Body of pancreas (tissue), 4 donors: ENCODE measurements around the gene EPM2A. TPM values are rescaled to one million over a fixed set of nuclear protein-coding genes. Genes with fewer than 3 reads are reported as not detected.
"Not testable (repeated sequence)": the region's sequence is repeated elsewhere in the genome, so short reads cannot be mapped to it uniquely, and the experiment has no call there.

Experiments used
- ATAC-seq: fragments of 150-250 bp; one replicate; pipeline ENCODE4 v1.9.1; 2016
- DNase-seq, 4 donors: peaks; one replicate each; pipeline ENCODE4 v3.0.0-alpha.2; 2019
- H3K27ac ChIP-seq, 4 donors: fragments of 200-600 bp; sonication (generic); 1 replicate in 3 of 4; 2 replicates in 1 of 4; pipeline versions ENCODE4 v1.5.1 to v1.6.1; 2016 to 2019; ENCODE audit warnings: mild to moderate bottlenecking in 1 of 4, mixed read lengths in 1 of 4, moderate library complexity in 1 of 4
- H3K27me3 ChIP-seq, 2 donors: fragments of 200-600 bp; sonication (generic); one replicate each; pipeline ENCODE4 v1.6.0; 2016; ENCODE audit warnings: mild to moderate bottlenecking in 1 of 2
- H3K36me3 ChIP-seq, 2 donors: fragments of 200-600 bp; sonication (generic); replicated peaks in 1 of 2; 2 replicates each; pipeline ENCODE4 v1.5.1; 2016; ENCODE audit warnings: low read depth in 2 of 2; ENCODE audit not compliant: insufficient read depth in 1 of 2
- H3K4me1 ChIP-seq: fragments of 200-600 bp; sonication (generic); one replicate; pipeline ENCODE4 v1.6.0; 2016
- H3K4me3 ChIP-seq, 2 donors: fragments of 200-600 bp; sonication (generic); 1 replicate in 1 of 2; 2 replicates in 1 of 2; pipeline ENCODE4 v1.5.1; 2016 to 2019
- H3K9me3 ChIP-seq, 3 donors: fragments of 200-600 bp; sonication (generic); 1 replicate in 2 of 3; 2 replicates in 1 of 3; pipeline ENCODE4 v1.5.1; 2016
- CTCF ChIP-seq, 7 experiments: fragments of 450-650 bp in 4 of 7; fragments of 200-600 bp in 3 of 7; sonication (generic) in 3 of 7; IDR thresholded peaks; one replicate each; pipeline ENCODE4 v1.5.1; 2016 to 2019; ENCODE audit warnings: antibody characterized with exemption in 7 of 7
- POLR2A ChIP-seq, 3 donors: fragments of 450-650 bp; IDR thresholded peaks; one replicate each; pipeline ENCODE4 v1.6.1; 2016; ENCODE audit warnings: antibody characterized with exemption in 3 of 3, mild to moderate bottlenecking in 2 of 3
- WGBS, 2 donors: methylation state at CpG; one replicate each; pipeline ENCODE4 v1.1.5; 2017; 5-methylcytosine and 5-hydroxymethylcytosine counted together
- intact Hi-C: fragments of 100-400 bp; cut with DNase I; formaldehyde crosslinking; loops from one replicate; pipeline ENCODE4 v1.15.1; 2023
- total RNA-seq, 2 donors: library from RNA; depleted of rRNA; stranded (reverse); fragments of >200 nt; gene quantifications; one replicate each; pipeline ENCODE4 v1.1.0, GENCODE V29; 2016

The EPM2A gene
- total RNA-seq, 2 donors from 2014 or later, result 17.4 to 18.8 TPM

DNA sequence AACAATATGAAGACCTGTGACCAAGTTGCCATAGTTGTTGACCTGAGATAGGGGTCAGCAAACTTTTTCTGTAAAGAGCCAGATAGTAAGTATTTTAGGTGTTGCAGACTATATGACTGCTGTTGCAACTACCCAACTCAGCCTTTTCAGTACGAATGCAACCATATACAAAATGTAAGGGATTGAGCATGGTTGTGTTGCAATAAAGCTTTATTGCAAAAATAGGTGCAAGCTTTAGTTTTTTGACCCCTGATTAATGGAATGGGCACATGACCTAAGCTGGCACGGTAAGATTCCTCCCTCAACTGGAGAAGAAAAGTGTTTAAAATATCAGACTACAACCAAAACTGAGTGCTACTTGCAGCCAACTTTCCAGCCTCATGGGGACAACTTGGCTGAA, 17.3 kb upstream of the EPM2A start:
- H3K27me3 ChIP-seq, result no peaks in the 10 kb centered on the region
- TF ChIP-seq CTCF (IDR thresholded peaks at IDR 0.05) (no peak), POLR2A (IDR thresholded peaks at IDR 0.05) (no peak)
- WGBS, 2 donors, result 62 to 80% methylated on average over 2 of the region's 2 CpGs
- no peaks in the 10 kb centered on the region for H3K9me3 ChIP-seq
- no peak overlapping the region for H3K4me3 ChIP-seq
- intact Hi-C loops, result no loop called here
- ATAC-seq (no peak), DNase-seq (no peak)
- no peaks in the 10 kb centered on the region for H3K36me3 ChIP-seq
- H3K27ac ChIP-seq, result no peak overlapping the region
- H3K4me1 ChIP-seq, result peaks cover 3% of the 10 kb centered on the region

GRCh38 chr6:145749632-145750031, 14.3 kb upstream of the EPM2A start:
- intact Hi-C loops, result no loop called here
- H3K36me3 ChIP-seq, result no peaks in the 10 kb centered on the region
- peaks cover 3% of the 10 kb centered on the region for H3K4me1 ChIP-seq
- no peak for DNase-seq
- H3K27me3 ChIP-seq, result no peaks in the 10 kb centered on the region
- no peak for ATAC-seq
- WGBS, 2 donors, result 50 to 80% methylated on average over 1 of the region's 1 CpG
- H3K9me3 ChIP-seq, result no peaks in the 10 kb centered on the region
- no peak overlapping the region for H3K4me3 ChIP-seq
- TF ChIP-seq POLR2A (IDR thresholded peaks at IDR 0.05), result no peak
- TF ChIP-seq CTCF (IDR thresholded peaks at IDR 0.05), result no peak
- no peak overlapping the region for H3K27ac ChIP-seq

DNA sequence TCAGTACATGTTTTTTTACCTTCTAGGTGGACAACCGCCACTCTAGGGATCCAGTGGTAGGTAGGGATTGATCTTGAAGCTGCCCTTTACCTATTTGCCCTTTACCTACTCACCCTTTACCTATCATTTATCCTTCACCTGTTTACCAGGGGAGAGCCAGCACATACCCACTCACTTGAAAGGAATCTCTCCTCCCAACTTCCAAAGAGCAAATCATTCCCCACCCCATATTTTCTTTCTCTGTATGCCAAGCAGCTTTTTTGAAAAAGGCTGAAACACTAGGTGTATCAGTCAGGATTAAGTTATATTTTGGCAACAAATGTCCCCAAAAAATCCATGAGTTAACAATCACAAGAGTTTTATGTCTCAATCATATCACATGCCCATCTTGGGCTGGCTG, 10.5 kb upstream of the EPM2A start:
- Histone ChIP-seq H3K27ac (no peak overlapping the region), H3K36me3 (no peaks in the 10 kb centered on the region), H3K4me1 (peaks cover 3% of the 10 kb centered on the region), H3K27me3 (no peaks in the 10 kb centered on the region), H3K4me3 (no peak overlapping the region), H3K9me3 (no peaks in the 10 kb centered on the region)
- TF ChIP-seq POLR2A (IDR thresholded peaks at IDR 0.05), result no peak
- TF ChIP-seq CTCF (IDR thresholded peaks at IDR 0.05), result no peak
- DNase-seq (no peak), ATAC-seq (no peak)
- intact Hi-C loops, result no loop called here
- WGBS, 2 donors, result 84 to 86% methylated on average over 1 of the region's 1 CpG

DNA sequence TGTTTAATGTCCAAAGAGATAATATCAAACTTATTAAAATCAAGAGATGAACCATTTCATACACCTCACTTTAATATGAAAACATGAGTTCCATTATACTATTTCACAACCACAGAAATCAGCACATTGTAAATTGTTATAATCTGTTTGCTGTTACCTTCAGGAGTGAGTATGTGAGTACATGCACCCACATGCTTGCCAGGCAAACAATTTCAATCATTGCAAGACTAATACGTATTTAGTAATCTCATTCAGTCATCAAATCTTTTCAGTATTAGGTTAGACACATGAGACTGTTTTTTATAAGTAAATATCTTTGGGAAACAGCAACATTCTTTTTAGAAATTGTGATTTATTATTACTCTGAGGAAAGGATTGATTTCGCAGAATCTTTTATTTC, 9.3 kb upstream of the EPM2A start:
- Histone ChIP-seq H3K9me3 (no peaks in the 10 kb centered on the region), H3K27ac (no peak overlapping the region), H3K27me3 (no peaks in the 10 kb centered on the region), H3K4me1 (peaks cover under 1% of the 10 kb centered on the region), H3K4me3 (no peak overlapping the region), H3K36me3 (no peaks in the 10 kb centered on the region)
- no peak for TF ChIP-seq CTCF (IDR thresholded peaks at IDR 0.05)
- no peak for TF ChIP-seq POLR2A (IDR thresholded peaks at IDR 0.05)
- intact Hi-C loops, result no loop called here
- ATAC-seq (no peak), DNase-seq (no peak)
- WGBS, 2 donors, result 80 to 81% methylated on average over 2 of the region's 2 CpGs

GRCh38 chr6:145743332-145743731, 8.0 kb upstream of the EPM2A start:
- Histone ChIP-seq H3K27ac (no peak overlapping the region), H3K4me1 (no peaks in the 10 kb centered on the region), H3K27me3 (no peaks in the 10 kb centered on the region), H3K9me3 (no peaks in the 10 kb centered on the region), H3K4me3 (no peak overlapping the region), H3K36me3 (no peaks in the 10 kb centered on the region)
- intact Hi-C loops, result no loop called here
- DNase-seq (no peak), ATAC-seq (no peak)
- no peak for TF ChIP-seq POLR2A (IDR thresholded peaks at IDR 0.05)
- TF ChIP-seq CTCF (IDR thresholded peaks at IDR 0.05), result no peak
- WGBS, 2 donors, result 83 to 86% methylated on average over 2 of the region's 2 CpGs

- H3K4me3 ChIP-seq, ATAC-seq, H3K36me3 ChIP-seq, H3K27me3 ChIP-seq, H3K27ac ChIP-seq, H3K4me1 ChIP-seq, DNase-seq, H3K9me3 ChIP-seq, intact Hi-C loops: not testable (repeated sequence)
- 71 to 84% methylated on average over 5 to 6 of the region's 6 CpGs for WGBS, 2 donors
These were observed 7.2 kb upstream of the EPM2A start for GRCh38 chr6:145742472-145742871.

DNA sequence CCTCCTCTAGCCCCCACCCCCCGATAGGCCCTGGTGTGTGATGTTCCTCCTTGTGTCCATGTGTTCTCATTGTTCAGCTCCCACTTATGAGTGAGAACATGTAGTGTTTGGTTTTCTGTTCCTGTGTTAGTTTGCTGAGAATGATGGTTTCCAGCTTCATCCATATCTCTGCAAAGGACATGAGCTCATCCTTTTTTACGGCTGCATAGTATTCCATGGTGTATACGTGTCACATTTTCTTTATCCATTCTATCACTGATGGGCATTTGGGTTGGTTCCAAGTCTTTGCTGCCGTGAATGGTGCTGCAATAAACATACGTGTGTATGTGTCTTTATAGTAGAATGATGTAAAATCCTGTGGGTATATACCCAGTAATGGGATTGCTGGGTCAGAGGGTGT, 4.4 kb upstream of the EPM2A start:
- intact Hi-C loops, H3K27ac ChIP-seq, DNase-seq, H3K27me3 ChIP-seq, H3K9me3 ChIP-seq, H3K36me3 ChIP-seq, H3K4me3 ChIP-seq, ATAC-seq: not testable (repeated sequence)
- peaks cover 12% of the 10 kb centered on the region for H3K4me1 ChIP-seq
- WGBS, 2 donors, result 82 to 91% methylated on average over 5 of the region's 5 CpGs
